Skin of body (tissue), 2 donors: ENCODE results near the gene CPNE9. TPM values are rescaled to one million over a fixed set of nuclear protein-coding genes. Genes with fewer than 3 reads are reported as not detected.

ENCODE experiments used
- DNase-seq: peaks from one replicate; lab custom pipeline; 2025; lab: John Stamatoyannopoulos, UW
- total RNA-seq: library from RNA; depleted of rRNA; stranded (reverse); fragments of >200 nt; gene quantifications from one replicate; pipeline ENCODE4 v1.2.3, GENCODE V29; 2014

CPNE9 gene
- total RNA-seq, 1 donor from 2014 or later = 0.39 TPM

DNA sequence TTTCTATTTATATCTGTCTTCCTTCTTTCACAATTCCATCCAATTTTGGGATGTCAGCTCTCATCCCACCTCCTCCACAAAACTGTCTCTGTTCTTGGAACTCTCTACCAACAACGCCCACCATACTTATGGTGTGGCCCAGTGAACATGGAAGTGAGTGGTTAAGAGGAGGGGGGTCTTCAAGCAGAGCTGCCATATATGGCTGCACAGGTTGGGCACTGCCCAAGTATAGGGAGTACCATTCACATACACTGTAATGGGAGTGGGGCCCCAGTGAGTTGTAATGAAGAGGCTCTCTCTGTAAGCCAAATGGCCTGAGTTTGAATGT is 74.0 kb downstream of the CPNE9 start:
- DNase-seq = no peak

DNA sequence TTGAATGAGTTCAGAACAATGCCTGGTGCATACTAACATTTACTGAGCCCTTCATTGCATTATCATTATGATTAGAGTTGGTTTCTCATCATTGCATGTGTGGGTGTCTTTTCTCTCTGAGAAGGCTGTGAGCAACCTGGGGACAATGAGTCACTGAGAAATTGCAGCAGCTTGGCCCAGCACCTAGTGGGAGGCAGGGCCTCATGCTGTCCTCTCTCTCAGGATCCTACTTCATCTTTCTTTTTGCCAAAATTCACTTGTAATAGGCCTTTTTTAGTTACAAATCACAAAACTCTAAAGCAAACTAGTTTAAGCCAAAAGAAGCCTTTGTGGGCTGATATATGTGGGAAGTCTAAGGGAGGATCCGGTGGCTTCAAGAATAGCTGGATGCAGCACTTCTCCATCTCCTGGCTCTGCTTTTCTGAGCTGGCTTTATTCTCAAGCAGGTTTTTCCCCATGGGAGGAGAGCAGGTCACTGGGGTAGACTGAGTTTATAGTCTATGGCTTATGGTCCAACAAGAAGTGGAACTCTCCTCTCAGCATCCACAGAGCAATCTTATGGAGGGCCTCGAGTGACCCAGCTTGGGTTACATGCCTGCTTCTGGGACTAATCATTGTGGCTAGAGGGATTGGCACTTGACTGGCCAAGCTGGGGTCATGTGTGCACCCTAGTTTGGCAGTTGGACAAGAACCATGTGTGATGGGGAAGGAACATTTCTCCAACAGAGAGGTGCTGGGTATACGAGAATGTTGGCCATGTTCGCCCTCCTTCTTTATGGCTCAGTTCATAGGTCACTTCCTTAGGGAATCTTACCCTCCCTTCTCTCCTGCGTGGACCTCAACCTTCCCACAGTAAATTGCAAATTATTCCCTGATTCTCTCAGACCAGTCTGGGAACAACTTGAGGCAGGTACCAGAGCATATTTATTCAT is 74.8 kb downstream of the CPNE9 start:
- no peak for DNase-seq

DNA sequence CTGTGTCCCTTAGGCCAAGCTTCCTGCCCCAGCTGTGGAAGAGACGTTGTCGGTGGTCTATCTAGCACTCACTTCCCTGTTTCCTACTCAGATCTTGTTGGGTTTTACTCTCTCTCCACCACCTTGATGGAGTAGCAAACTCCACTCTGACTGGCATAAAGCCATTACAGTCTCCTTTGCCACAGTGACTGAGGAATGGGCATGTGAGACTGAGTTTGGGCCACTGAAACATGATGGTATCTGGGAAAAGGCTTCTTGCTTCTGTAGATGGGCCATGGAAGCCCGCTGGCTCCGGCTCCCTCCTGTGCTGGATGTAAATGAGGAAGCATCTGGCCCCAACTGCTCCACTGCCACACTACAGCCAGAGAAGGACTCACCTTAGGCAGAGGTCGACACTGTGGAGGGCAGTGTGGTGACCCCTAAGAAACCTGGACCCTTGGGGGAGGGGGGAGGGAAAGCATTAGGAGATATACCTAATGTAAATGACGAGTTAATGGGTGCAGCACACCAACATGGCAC is 75.5 kb downstream of the CPNE9 start:
- DNase-seq = no peak

Other genes with a start within 250 kb of the CPNE9 start
- not detected for gene LHFPL4, start 150.0 kb upstream of the CPNE9 start, total RNA-seq
- gene MTMR14, start 54.3 kb upstream of the CPNE9 start, total RNA-seq = 21.1 TPM
- gene BRPF1, start 27.9 kb downstream of the CPNE9 start, total RNA-seq = 12.0 TPM
- gene OGG1, start 46.1 kb downstream of the CPNE9 start, total RNA-seq = 23.5 TPM
- 24.6 TPM for gene CAMK1, start 66.1 kb downstream of the CPNE9 start, total RNA-seq
- 20.8 TPM for gene TADA3, start 88.6 kb downstream of the CPNE9 start, total RNA-seq
- gene ARPC4, start 89.2 kb downstream of the CPNE9 start, total RNA-seq = 77.7 TPM
- gene TTLL3, start 106.4 kb downstream of the CPNE9 start, total RNA-seq = 64.3 TPM
- gene RPUSD3, start 140.2 kb downstream of the CPNE9 start, total RNA-seq = 18.1 TPM
- gene CIDEC, start 176.4 kb downstream of the CPNE9 start, total RNA-seq = 29.4 TPM
- gene JAGN1, start 186.8 kb downstream of the CPNE9 start, total RNA-seq = 16.3 TPM
- 6.3 TPM for gene IL17RE, start 199.0 kb downstream of the CPNE9 start, total RNA-seq
- 22.2 TPM for gene IL17RC, start 213.3 kb downstream of the CPNE9 start, total RNA-seq
- gene CRELD1, start 230.0 kb downstream of the CPNE9 start, total RNA-seq = 25.8 TPM
- gene PRRT3, start 248.6 kb downstream of the CPNE9 start, total RNA-seq = 1.2 TPM